Measurements from ENCODE around the gene MLYCD.

DNA sequence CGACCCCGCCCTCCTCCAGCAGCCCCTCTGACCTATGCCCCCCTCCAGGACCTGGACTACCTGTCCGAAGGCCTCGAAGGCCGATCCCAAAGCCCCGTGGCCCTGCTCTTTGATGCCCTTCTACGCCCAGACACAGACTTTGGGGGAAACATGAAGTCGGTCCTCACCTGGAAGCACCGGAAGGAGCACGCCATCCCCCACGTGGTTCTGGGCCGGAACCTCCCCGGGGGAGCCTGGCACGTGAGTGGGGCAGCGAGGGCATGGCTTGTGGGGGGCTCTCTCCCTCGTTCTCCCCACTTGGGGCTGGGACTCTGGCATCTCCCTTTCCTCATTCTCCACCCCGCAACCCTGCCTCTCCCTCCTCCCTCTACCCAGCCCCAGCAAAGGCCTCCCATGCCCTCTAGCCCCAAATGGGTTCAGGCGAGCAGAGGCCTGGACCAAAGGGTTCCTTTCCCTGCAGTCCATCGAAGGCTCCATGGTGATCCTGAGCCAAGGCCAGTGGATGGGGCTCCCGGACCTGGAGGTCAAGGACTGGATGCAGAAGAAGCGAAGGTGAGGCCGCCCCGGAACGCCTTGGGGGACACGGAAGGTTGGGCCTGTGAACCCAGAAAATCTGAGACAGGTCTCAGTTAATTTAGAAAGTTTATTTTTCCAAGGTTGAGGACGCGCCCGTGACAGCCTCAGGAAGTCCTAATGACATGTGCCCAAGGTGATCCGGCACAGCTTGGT, 61.8 kb downstream of the MLYCD start:
- TF ChIP-seq CTCF (IDR thresholded peaks at IDR 0.05) (no peak), POLR2A (IDR thresholded peaks at IDR 0.05) (no peak)

Data from body of pancreas (tissue), 4 donors.